Measurements from ENCODE around the gene COPB2. TPM values are rescaled to one million over a fixed set of nuclear protein-coding genes. Genes with fewer than 3 reads are reported as not detected.

The COPB2 gene
- total and polyA plus RNA-seq, 2 experiments from 2014 or later, result 181 to 198 TPM

- H3K27ac ChIP-seq, result peak overlapping the region; percentile 77
- peak overlapping the region; percentile 39 for H3K4me2 ChIP-seq (ENCODE audit: unreplicated experiment)
- peak; percentile 95 for DNase-seq
- peaks cover 63% of the 10 kb centered on the region for H3K4me1 ChIP-seq (ENCODE audit: insufficient read depth)
- H3K4me3 ChIP-seq, result 0 out of 2 replicates have a peak overlapping the region, but pooled peaks have one; percentile 3
- TF ChIP-seq EZH2phosphoT487 (IDR thresholded peaks at IDR 0.05; ENCODE audit: insufficient read depth, low read depth) (no peak), EZH2 (IDR thresholded peaks at IDR 0.05; ENCODE audit: insufficient read depth, poor library complexity, severe bottlenecking) (no peak)
- no peaks in the 10 kb centered on the region for H4K20me1 ChIP-seq (ENCODE audit: insufficient read depth)
- H3K9ac ChIP-seq, result peak overlapping the region; percentile 48
- H3K27me3 ChIP-seq (replicated peaks; ENCODE audit: insufficient read depth), result no peaks in the 10 kb centered on the region
- no peaks in the 10 kb centered on the region for H3K9me2 ChIP-seq (ENCODE audit: insufficient read depth)
- no peaks in the 10 kb centered on the region for H3K36me3 ChIP-seq (ENCODE audit: low read depth)
- 32 to 37% methylated on average over 8 of the region's 8 CpGs for WGBS, 2 experiments (ENCODE audit: low coverage in 1 of 2, low lambda C conversion rate in 2 of 2, missing lambda C conversion rate in 2 of 2)
- H3F3A ChIP-seq (ENCODE audit: insufficient read depth), result peaks cover 37% of the 10 kb centered on the region
- H2AFZ ChIP-seq, result peak overlapping the region; percentile 50; the same call in 1 of the 2 replicates
- no peaks in the 10 kb centered on the region for H3K9me3 ChIP-seq (ENCODE audit: low read depth)
- in situ Hi-C loops (cut with MboI), result no loop called here
- no peaks in the 10 kb centered on the region for H3K79me2 ChIP-seq (ENCODE audit: insufficient read depth)
Observed at GRCh38 chr3:139310474-139310933, 78.9 kb downstream of the COPB2 start.

GRCh38 chr3:139309880-139310279 is 79.6 kb downstream of the COPB2 start:
- H4K20me1 ChIP-seq (ENCODE audit: insufficient read depth), result no peaks in the 10 kb centered on the region
- peak overlapping the region; percentile 77 for H3K27ac ChIP-seq
- H3K9ac ChIP-seq, result peak overlapping the region; percentile 48
- no peak overlapping the region for H2AFZ ChIP-seq
- H3K9me3 ChIP-seq (ENCODE audit: low read depth), result no peaks in the 10 kb centered on the region
- 40 to 45% methylated on average over 4 of the region's 4 CpGs for WGBS, 2 experiments (ENCODE audit: low coverage in 1 of 2, low lambda C conversion rate in 2 of 2, missing lambda C conversion rate in 2 of 2)
- no peaks in the 10 kb centered on the region for H3K79me2 ChIP-seq (ENCODE audit: insufficient read depth)
- peaks cover 37% of the 10 kb centered on the region for H3F3A ChIP-seq (ENCODE audit: insufficient read depth)
- peaks cover 63% of the 10 kb centered on the region for H3K4me1 ChIP-seq (ENCODE audit: insufficient read depth)
- in situ Hi-C loops (cut with MboI), result no loop called here
- H3K36me3 ChIP-seq (ENCODE audit: low read depth), result no peaks in the 10 kb centered on the region
- H3K4me3 ChIP-seq, result no peak overlapping the region
- no peaks in the 10 kb centered on the region for H3K27me3 ChIP-seq (replicated peaks; ENCODE audit: insufficient read depth)
- peak; percentile 70 for DNase-seq
- TF ChIP-seq EZH2phosphoT487 (IDR thresholded peaks at IDR 0.05; ENCODE audit: insufficient read depth, low read depth) (no peak), EZH2 (IDR thresholded peaks at IDR 0.05; ENCODE audit: insufficient read depth, poor library complexity, severe bottlenecking) (no peak)
- no peaks in the 10 kb centered on the region for H3K9me2 ChIP-seq (ENCODE audit: insufficient read depth)
- H3K4me2 ChIP-seq (ENCODE audit: unreplicated experiment), result peak overlapping the region; percentile 39

DNA sequence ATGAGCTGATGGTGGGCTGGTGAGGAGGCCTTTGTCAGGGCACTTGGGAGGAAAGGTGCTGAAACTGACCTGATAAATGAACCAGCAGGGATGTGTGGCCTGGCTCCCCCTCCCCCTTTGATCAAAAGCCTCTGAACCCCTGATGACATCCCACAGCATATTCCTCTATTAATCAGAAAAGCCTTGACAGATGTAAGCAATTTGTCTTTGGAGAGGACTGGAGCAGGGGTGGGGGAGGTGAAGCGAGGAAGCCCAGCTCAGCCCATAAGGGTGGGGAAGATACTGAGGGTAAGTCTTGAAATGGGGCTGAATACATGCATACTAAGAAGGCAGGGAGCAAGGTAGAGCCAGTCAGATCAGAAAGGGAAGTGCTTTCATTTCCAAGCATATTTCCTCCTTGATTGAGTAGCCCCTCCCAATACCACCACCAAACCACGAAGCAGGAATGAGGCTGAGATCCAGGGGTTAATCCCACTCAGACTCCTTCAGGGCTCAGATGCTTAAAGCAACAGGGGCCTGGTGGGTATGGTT is 80.3 kb downstream of the COPB2 start:
- 20 to 47% methylated on average over 2 of the region's 2 CpGs for WGBS, 2 experiments (ENCODE audit: low coverage in 1 of 2, low lambda C conversion rate in 2 of 2, missing lambda C conversion rate in 2 of 2)
- peaks cover 69% of the 10 kb centered on the region for H3K4me1 ChIP-seq (ENCODE audit: insufficient read depth)
- H4K20me1 ChIP-seq (ENCODE audit: insufficient read depth), result no peaks in the 10 kb centered on the region
- no peak for TF ChIP-seq EZH2 (IDR thresholded peaks at IDR 0.05; ENCODE audit: insufficient read depth, poor library complexity, severe bottlenecking)
- TF ChIP-seq EZH2phosphoT487 (IDR thresholded peaks at IDR 0.05; ENCODE audit: insufficient read depth, low read depth), result no peak
- peaks cover 42% of the 10 kb centered on the region for H3F3A ChIP-seq (ENCODE audit: insufficient read depth)
- no peaks in the 10 kb centered on the region for H3K36me3 ChIP-seq (ENCODE audit: low read depth)
- no peak overlapping the region; the same call in 1 of the 2 replicates for H2AFZ ChIP-seq
- no peak overlapping the region for H3K9ac ChIP-seq
- H3K4me2 ChIP-seq (ENCODE audit: unreplicated experiment), result peak overlapping the region; percentile 27
- no peaks in the 10 kb centered on the region for H3K9me2 ChIP-seq (ENCODE audit: insufficient read depth)
- no peak for DNase-seq
- H3K4me3 ChIP-seq, result no peak overlapping the region
- in situ Hi-C loops (cut with MboI), result no loop called here
- H3K79me2 ChIP-seq (ENCODE audit: insufficient read depth), result no peaks in the 10 kb centered on the region
- no peaks in the 10 kb centered on the region for H3K27me3 ChIP-seq (replicated peaks; ENCODE audit: insufficient read depth)
- H3K27ac ChIP-seq, result peak overlapping the region; percentile 77
- H3K9me3 ChIP-seq (ENCODE audit: low read depth), result no peaks in the 10 kb centered on the region

- Histone ChIP-seq H2AFZ (no peak overlapping the region; the same call in 1 of the 2 replicates), H3K79me2 (ENCODE audit: insufficient read depth) (no peaks in the 10 kb centered on the region), H3K4me2 (ENCODE audit: unreplicated experiment) (peak overlapping the region; percentile 27), H3K9me3 (ENCODE audit: low read depth) (no peaks in the 10 kb centered on the region), H3K4me3 (no peak overlapping the region), H3K36me3 (ENCODE audit: low read depth) (no peaks in the 10 kb centered on the region), H3K9me2 (ENCODE audit: insufficient read depth) (no peaks in the 10 kb centered on the region), H3K27ac (peak overlapping the region; percentile 77), H3F3A (ENCODE audit: insufficient read depth) (peaks cover 46% of the 10 kb centered on the region), H3K27me3 (replicated peaks; ENCODE audit: insufficient read depth) (no peaks in the 10 kb centered on the region), H4K20me1 (ENCODE audit: insufficient read depth) (no peaks in the 10 kb centered on the region), H3K4me1 (ENCODE audit: insufficient read depth) (peaks cover 73% of the 10 kb centered on the region), H3K9ac (no peak overlapping the region)
- TF ChIP-seq EZH2phosphoT487 (IDR thresholded peaks at IDR 0.05; ENCODE audit: insufficient read depth, low read depth), result no peak
- TF ChIP-seq EZH2 (IDR thresholded peaks at IDR 0.05; ENCODE audit: insufficient read depth, poor library complexity, severe bottlenecking), result no peak
- 26 to 42% methylated on average over 3 to 4 of the region's 4 CpGs for WGBS, 2 experiments (ENCODE audit: low coverage in 1 of 2, low lambda C conversion rate in 2 of 2, missing lambda C conversion rate in 2 of 2)
- in situ Hi-C loops (cut with MboI), result no loop called here
- DNase-seq, result no peak
Observed at GRCh38 chr3:139308560-139308959, 80.9 kb downstream of the COPB2 start.

Data from GM23248 (cell line).